Measurements from ENCODE around the gene GRN.
"Not testable (repeated sequence)": the region's sequence is repeated elsewhere in the genome, so short reads cannot be mapped to it uniquely, and the experiment has no call there.

The GRN gene

GRCh38 chr17:44346064-44346844, 1.2 kb downstream of the GRN start:
- DNase-seq, result no peak

GRCh38 chr17:44347206-44348055, 2.3 kb downstream of the GRN start:
- not testable (repeated sequence) for DNase-seq

GRCh38 chr17:44348234-44348987, 3.3 kb downstream of the GRN start:
- no peak for DNase-seq

- DNase-seq, result no peak
Measured at GRCh38 chr17:44348988-44349364, 3.9 kb downstream of the GRN start.

- no peak for DNase-seq
Measured at GRCh38 chr17:44349553-44350070, 4.5 kb downstream of the GRN start.

- DNase-seq, result no peak
Measured at GRCh38 chr17:44350733-44351226, 5.7 kb downstream of the GRN start.

GRCh38 chr17:44351464-44351863, 6.4 kb downstream of the GRN start:
- no peak for DNase-seq

- DNase-seq, result no peak
Measured at GRCh38 chr17:44351961-44352827, 7.1 kb downstream of the GRN start.

GRCh38 chr17:44352828-44353671, 7.9 kb downstream of the GRN start:
- DNase-seq, result no peak

GRCh38 chr17:44353672-44354331, 8.7 kb downstream of the GRN start:
- DNase-seq, result no peak

- DNase-seq, result no peak
Measured at GRCh38 chr17:44354582-44355561, 9.8 kb downstream of the GRN start.

- no peak for DNase-seq
Measured at GRCh38 chr17:44355642-44356099, 10.6 kb downstream of the GRN start.

GRCh38 chr17:44356241-44356640, 11.1 kb downstream of the GRN start:
- no peak for DNase-seq

GRCh38 chr17:44358066-44358465, 13.0 kb downstream of the GRN start:
- DNase-seq, result no peak

GRCh38 chr17:44359006-44359405, 13.9 kb downstream of the GRN start:
- DNase-seq, result no peak

GRCh38 chr17:44359458-44360143, 14.5 kb downstream of the GRN start:
- DNase-seq, result no peak

- DNase-seq, result no peak
Measured at GRCh38 chr17:44360144-44360533, 15.0 kb downstream of the GRN start.

- no peak for DNase-seq
Measured at GRCh38 chr17:44360826-44361225, 15.7 kb downstream of the GRN start.
